Sigmoid colon (tissue), 7 donors: ENCODE measurements around the gene CORO6. TPM values are rescaled to one million over a fixed set of nuclear protein-coding genes. Genes with fewer than 3 reads are reported as not detected.

Experiments
- DNase-seq: peaks from one replicate; pipeline ENCODE4 v3.0.0-alpha.2; 2019
- H3K27ac ChIP-seq, 4 donors: fragments of 200-600 bp; sonication (generic); one replicate each; pipeline ENCODE4 v1.5.1; 2016 to 2019; ENCODE audit warnings: mild to moderate bottlenecking in 1 of 4
- H3K27me3 ChIP-seq, 3 donors: fragments of 200-600 bp; sonication (generic); one replicate each; pipeline ENCODE4 v1.5.1; 2019; ENCODE audit warnings: mild to moderate bottlenecking in 1 of 3
- H3K36me3 ChIP-seq, 4 donors: fragments of 200-600 bp; sonication (generic); one replicate each; pipeline ENCODE4 v1.5.1; 2016 to 2019
- H3K4me1 ChIP-seq, 4 donors: fragments of 200-600 bp; sonication (generic); one replicate each; pipeline ENCODE4 v1.5.1; 2017 to 2019
- H3K4me3 ChIP-seq, 4 donors: fragments of 200-600 bp; sonication (generic); one replicate each; pipeline ENCODE4 v1.5.1; 2017 to 2019; ENCODE audit warnings: mild to moderate bottlenecking in 2 of 4, moderate library complexity in 1 of 4
- H3K9me3 ChIP-seq, 4 donors: fragments of 200-600 bp in 3 of 4; sonication (generic) in 3 of 4; one replicate each; pipeline versions ENCODE4 v1.5.1 to v1.6.1; 2013 to 2019
- CTCF ChIP-seq, 4 experiments: fragments of 450-650 bp in 3 of 4; fragments of 200-600 bp in 1 of 4; IDR thresholded peaks; one replicate each; pipeline ENCODE4 v1.5.1; 2016 to 2019; ENCODE audit warnings: antibody characterized with exemption in 4 of 4, mild to moderate bottlenecking in 3 of 4, moderate library complexity in 2 of 4
- EP300 ChIP-seq, 4 donors: sonication (generic); formaldehyde crosslinking; IDR thresholded peaks; one replicate each; pipeline ENCODE4 v1.6.1; 2017; ENCODE audit warnings: antibody characterized with exemption in 4 of 4
- POLR2A ChIP-seq, 2 donors: fragments of 450-650 bp; IDR thresholded peaks; one replicate each; pipeline ENCODE4 v1.6.1; 2016; ENCODE audit warnings: antibody characterized with exemption in 2 of 2, mild to moderate bottlenecking in 2 of 2, moderate library complexity in 2 of 2
- POLR2AphosphoS5 ChIP-seq, 4 donors: sonication (generic); formaldehyde crosslinking; IDR thresholded peaks; one replicate each; pipeline ENCODE4 v1.6.1; 2017; ENCODE audit warnings: antibody characterized with exemption in 4 of 4
- WGBS, 2 donors: extraction: QIAGEN DNeasy Blood & Tissue Kit; methylation state at CpG; one replicate each; pipeline ENCODE4 v1.1.7; 2013; 5-methylcytosine and 5-hydroxymethylcytosine counted together
- intact Hi-C: fragments of 100-400 bp; cut with DNase I; formaldehyde crosslinking; loops from one replicate; pipeline ENCODE4 v1.15.1; 2023
- polyA plus RNA-seq, 3 donors: library from polyadenylated mRNA; stranded (reverse); fragments of 200-250 nt; gene quantifications; one replicate each; pipeline ENCODE4 v1.2.3, GENCODE V29; 2013
- total RNA-seq, 4 donors: library from RNA; depleted of rRNA; stranded (reverse); fragments of >200 nt; gene quantifications; one replicate each; pipeline ENCODE4 v1.1.0, GENCODE V29; 2016
- donor health status: healthy with polysubstance abuse.
- donor health status: Bipolar disorder and iron deficiency.
- donor health status: healthy.

The CORO6 gene
- total and polyA plus RNA-seq, 7 donors: 0.23 to 94.4 (median 23.9) TPM

- Histone ChIP-seq H3K4me1 (no peaks in the 10 kb centered on the region), H3K27ac (no peak overlapping the region), H3K27me3 (no peaks in the 10 kb centered on the region), H3K4me3 (no peak overlapping the region), H3K9me3 (no peaks in the 10 kb centered on the region), H3K36me3 (no peaks in the 10 kb centered on the region)
- WGBS, 2 donors: 94% methylated on average over 6 of the region's 6 CpGs
- DNase-seq: no peak
- TF ChIP-seq EP300 (IDR thresholded peaks at IDR 0.05): no peak
- no peak for TF ChIP-seq CTCF (IDR thresholded peaks at IDR 0.05)
- TF ChIP-seq POLR2A (IDR thresholded peaks at IDR 0.05): no peak
- TF ChIP-seq POLR2AphosphoS5 (IDR thresholded peaks at IDR 0.05): no peak
- intact Hi-C loops: no loop called here
Observed at GRCh38 chr17:29603109-29603674, 19.5 kb downstream of the CORO6 start.

GRCh38 chr17:29597361-29598172 lies 25.1 kb downstream of the CORO6 start:
- no peaks in the 10 kb centered on the region for H3K27me3 ChIP-seq
- WGBS, 2 donors: 72 to 80% methylated on average over 13 of the region's 13 CpGs
- H3K27ac ChIP-seq: no peak overlapping the region
- intact Hi-C loops: no loop called here
- H3K9me3 ChIP-seq: no peaks in the 10 kb centered on the region
- DNase-seq: peak; percentile 65
- TF ChIP-seq POLR2AphosphoS5 (IDR thresholded peaks at IDR 0.05): no peak
- no peak for TF ChIP-seq CTCF (IDR thresholded peaks at IDR 0.05)
- no peak for TF ChIP-seq EP300 (IDR thresholded peaks at IDR 0.05)
- TF ChIP-seq POLR2A (IDR thresholded peaks at IDR 0.05): no peak
- no peak overlapping the region for H3K4me3 ChIP-seq
- peaks cover 0 to 18% (median 15%) of the 10 kb centered on the region in 4 donors for H3K4me1 ChIP-seq
- H3K36me3 ChIP-seq: no peaks in the 10 kb centered on the region

- WGBS, 2 donors: 79 to 81% methylated on average over 9 of the region's 9 CpGs
- DNase-seq: no peak
- no peak overlapping the region for H3K4me3 ChIP-seq
- peaks cover 0 to 26% (median 23%) of the 10 kb centered on the region in 4 donors for H3K4me1 ChIP-seq
- TF ChIP-seq POLR2AphosphoS5 (IDR thresholded peaks at IDR 0.05) (no peak), POLR2A (IDR thresholded peaks at IDR 0.05) (no peak), EP300 (IDR thresholded peaks at IDR 0.05) (no peak), CTCF (IDR thresholded peaks at IDR 0.05) (no peak)
- no peaks in the 10 kb centered on the region for H3K27me3 ChIP-seq
- intact Hi-C loops: no loop called here
- H3K9me3 ChIP-seq: no peaks in the 10 kb centered on the region
- H3K36me3 ChIP-seq: no peaks in the 10 kb centered on the region
- H3K27ac ChIP-seq: no peak overlapping the region
Observed at GRCh38 chr17:29596811-29597210, 25.9 kb downstream of the CORO6 start.

GRCh38 chr17:29595943-29596774 lies 26.6 kb downstream of the CORO6 start:
- H3K27ac ChIP-seq: no peak overlapping the region

More at GRCh38 chr17:29595943-29596774, 26.6 kb downstream of the CORO6 start:
- TF ChIP-seq POLR2AphosphoS5 (IDR thresholded peaks at IDR 0.05): no peak
- no peak for TF ChIP-seq EP300 (IDR thresholded peaks at IDR 0.05)
- no peak for TF ChIP-seq CTCF (IDR thresholded peaks at IDR 0.05)
- TF ChIP-seq POLR2A (IDR thresholded peaks at IDR 0.05): no peak
- intact Hi-C loops: no loop called here
- DNase-seq: no peak
- 86 to 88% methylated on average over 12 of the region's 12 CpGs for WGBS, 2 donors
- no peaks in the 10 kb centered on the region for H3K9me3 ChIP-seq
- H3K4me3 ChIP-seq: no peak overlapping the region
- H3K36me3 ChIP-seq: no peaks in the 10 kb centered on the region
- H3K4me1 ChIP-seq: peaks cover 0 to 32% (median 29%) of the 10 kb centered on the region in 4 donors
- H3K27me3 ChIP-seq: no peaks in the 10 kb centered on the region
